ENCODE results near the gene SFXN2.

SFXN2 gene

GRCh38 chr10:102776779-102777456 lies 62.5 kb downstream of the SFXN2 start:
- DNase-seq (ENCODE audit: low read depth), result no peak
- H3K4me3 ChIP-seq (ENCODE audit: low read depth, low read length), result no peak overlapping the region
- TF ChIP-seq CTCF (IDR thresholded peaks at IDR 0.05; ENCODE audit: insufficient read depth, low read depth, low read length, missing control alignments), result no peak

- no peak for DNase-seq (ENCODE audit: low read depth)
- no peak overlapping the region for H3K4me3 ChIP-seq (ENCODE audit: low read depth, low read length)
- no peak for TF ChIP-seq CTCF (IDR thresholded peaks at IDR 0.05; ENCODE audit: insufficient read depth, low read depth, low read length, missing control alignments)
Measured at GRCh38 chr10:102777711-102778453, 63.4 kb downstream of the SFXN2 start.

- H3K4me3 ChIP-seq (ENCODE audit: low read depth, low read length), result no peak overlapping the region
- no peak for DNase-seq (ENCODE audit: low read depth)
- TF ChIP-seq CTCF (IDR thresholded peaks at IDR 0.05; ENCODE audit: insufficient read depth, low read depth, low read length, missing control alignments), result no peak
Measured at GRCh38 chr10:102778781-102779180, 64.3 kb downstream of the SFXN2 start.

- TF ChIP-seq CTCF (IDR thresholded peaks at IDR 0.05; ENCODE audit: insufficient read depth, low read depth, low read length, missing control alignments), result no peak
- no peak for DNase-seq (ENCODE audit: low read depth)
- H3K4me3 ChIP-seq (ENCODE audit: low read depth, low read length), result no peak overlapping the region
Measured at GRCh38 chr10:102779680-102780526, 65.5 kb downstream of the SFXN2 start.

- no peak for DNase-seq (ENCODE audit: low read depth)
- no peak for TF ChIP-seq CTCF (IDR thresholded peaks at IDR 0.05; ENCODE audit: insufficient read depth, low read depth, low read length, missing control alignments)
- H3K4me3 ChIP-seq (ENCODE audit: low read depth, low read length), result no peak overlapping the region
Measured at GRCh38 chr10:102780527-102780808, 66.0 kb downstream of the SFXN2 start.

GRCh38 chr10:102781090-102781920 lies 66.9 kb downstream of the SFXN2 start:
- no peak for TF ChIP-seq CTCF (IDR thresholded peaks at IDR 0.05; ENCODE audit: insufficient read depth, low read depth, low read length, missing control alignments)

More at GRCh38 chr10:102781090-102781920, 66.9 kb downstream of the SFXN2 start:
- H3K4me3 ChIP-seq (ENCODE audit: low read depth, low read length), result no peak overlapping the region
- DNase-seq (ENCODE audit: low read depth), result no peak
